Natural killer cell treated with Interleukin-12 subunit alpha and Interleukin-12 subunit beta and Interleukin-15 and Interleukin-18, amount 100 ng/mL, for 72 hours (primary cell): Measurements from ENCODE around the gene LIN7A. TPM values are rescaled to one million over a fixed set of nuclear protein-coding genes. Genes with fewer than 3 reads are reported as not detected.

Experiments used
- ATAC-seq, 2 donors: fragments of 150-1000 bp; cut with Tn5 transposase in 1 of 2; sonication (Bioruptor Pico), chemical (Tn5 transposase) in 1 of 2; 2 replicates each; pipeline ENCODE4 v1.10.0; 2021
- DNase-seq: peaks from one replicate; pipeline ENCODE4 v3.0.0; 2022; ENCODE audit warnings: low spot score
- H3K27ac Mint-ChIP-seq, 2 donors: 1 replicate in 1 of 2; 2 replicates in 1 of 2; pipeline ENCODE4 v1.8.0; 2022; ENCODE audit warnings: mixed read lengths in 2 of 2, mild to moderate bottlenecking in 1 of 2, moderate library complexity in 1 of 2
- H3K27me3 Mint-ChIP-seq, 2 donors: 1 replicate in 1 of 2; 2 replicates in 1 of 2; pipeline ENCODE4 v1.8.0; 2022; ENCODE audit warnings: mixed read lengths in 2 of 2
- H3K36me3 Mint-ChIP-seq: one replicate; pipeline ENCODE4 v1.8.0; 2022; ENCODE audit warnings: mixed read lengths
- H3K4me1 Mint-ChIP-seq, 2 donors: 1 replicate in 1 of 2; 2 replicates in 1 of 2; pipeline ENCODE4 v1.8.0; 2022; ENCODE audit warnings: low read depth in 2 of 2, mixed read lengths in 2 of 2, mild to moderate bottlenecking in 1 of 2
- H3K4me3 Mint-ChIP-seq: one replicate; pipeline ENCODE4 v1.8.0; 2022; ENCODE audit warnings: mixed read lengths
- H3K9me3 Mint-ChIP-seq: 2 replicates; pipeline ENCODE4 v1.8.0; 2022; ENCODE audit warnings: mixed read lengths
- total RNA-seq, 2 donors: library from RNA; stranded (reverse); gene quantifications; one replicate each; pipeline ENCODE4 v1.2.3, GENCODE V29; 2022

Gene LIN7A
- total RNA-seq, 2 donors from 2014 or later = 0.75 TPM; not detected in 1

- ATAC-seq = no peak
- Mint-ChIP-seq H3K9me3 (peaks cover 6% of the 10 kb centered on the region), H3K27me3 (no peaks in the 10 kb centered on the region), H3K4me1 (no peaks in the 10 kb centered on the region), H3K27ac (no peak overlapping the region), H3K36me3 (no peaks in the 10 kb centered on the region), H3K4me3 (no peak overlapping the region)
- no peak for DNase-seq
These were observed 170.8 kb downstream of the LIN7A start for GRCh38 chr12:80766897-80767296.

DNA sequence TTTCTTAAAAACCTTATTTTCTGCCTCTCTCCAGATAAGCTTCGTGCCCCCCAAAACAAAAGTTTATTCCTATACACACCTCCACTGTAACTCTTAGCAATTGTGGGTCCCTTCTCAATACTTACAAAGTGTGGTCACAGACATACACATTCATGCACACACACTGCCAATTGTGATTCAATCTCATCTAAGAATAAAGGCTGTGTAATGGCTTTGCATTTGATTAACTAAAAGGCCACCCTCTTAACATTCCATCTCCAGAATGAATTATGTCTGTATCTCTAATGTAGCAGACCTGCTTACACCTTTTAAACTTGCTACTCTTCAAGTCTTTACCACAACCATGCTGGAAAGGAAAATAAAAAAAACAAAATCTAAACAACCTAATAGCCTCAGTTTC is 171.5 kb downstream of the LIN7A start:
- Mint-ChIP-seq H3K36me3 (no peaks in the 10 kb centered on the region), H3K9me3 (peaks cover 3% of the 10 kb centered on the region), H3K27ac (no peak overlapping the region), H3K27me3 (no peaks in the 10 kb centered on the region), H3K4me3 (no peak overlapping the region), H3K4me1 (no peaks in the 10 kb centered on the region)
- ATAC-seq = no peak
- no peak for DNase-seq

DNA sequence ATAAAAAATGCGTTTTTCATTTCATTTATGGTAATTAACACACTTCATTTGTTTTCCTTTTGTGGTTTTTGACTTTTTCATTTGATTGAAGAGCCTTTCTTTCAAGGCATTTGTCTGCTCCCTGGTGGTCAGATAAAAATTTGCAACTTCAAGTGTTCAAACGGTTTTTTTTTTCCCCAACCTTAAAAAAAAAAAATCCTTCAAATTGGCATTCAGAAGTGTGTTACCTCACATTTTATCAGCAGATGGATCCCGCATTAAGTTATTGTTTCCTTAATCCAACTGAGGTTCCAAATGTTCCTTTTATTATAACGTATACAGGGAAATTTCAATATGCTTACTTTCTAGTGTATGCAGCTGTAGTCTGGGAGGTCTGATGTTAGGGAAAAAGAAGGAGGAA is 173.9 kb downstream of the LIN7A start:
- no peak overlapping the region for H3K4me3 Mint-ChIP-seq
- no peak overlapping the region for H3K27ac Mint-ChIP-seq
- no peaks in the 10 kb centered on the region for H3K4me1 Mint-ChIP-seq
- H3K9me3 Mint-ChIP-seq = no peaks in the 10 kb centered on the region
- DNase-seq = no peak
- no peak for ATAC-seq
- no peaks in the 10 kb centered on the region for H3K36me3 Mint-ChIP-seq
- no peaks in the 10 kb centered on the region for H3K27me3 Mint-ChIP-seq

DNA sequence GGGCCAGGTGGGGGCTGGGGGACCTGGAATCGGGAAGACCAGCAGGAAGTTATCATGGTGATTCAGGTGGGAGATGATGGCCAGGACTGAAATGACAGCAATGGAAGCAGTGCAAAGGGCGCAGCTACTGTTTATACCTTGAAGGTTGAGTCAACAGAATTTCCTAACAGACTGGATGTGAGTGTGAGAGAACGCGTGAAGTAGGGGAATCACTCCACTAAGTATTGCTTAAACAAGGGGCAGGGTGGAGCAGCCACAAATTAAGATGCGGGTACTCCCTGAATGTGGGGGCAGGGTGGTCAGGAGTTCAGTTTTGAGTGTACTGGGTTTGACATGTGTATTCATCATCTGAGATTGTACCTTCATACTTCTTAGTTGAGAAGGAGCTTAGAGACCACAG is 175.9 kb downstream of the LIN7A start:
- ATAC-seq = no peak
- no peak overlapping the region for H3K4me3 Mint-ChIP-seq
- no peaks in the 10 kb centered on the region for H3K36me3 Mint-ChIP-seq
- H3K9me3 Mint-ChIP-seq = peaks cover 3% of the 10 kb centered on the region
- DNase-seq = no peak
- no peak overlapping the region for H3K27ac Mint-ChIP-seq
- no peaks in the 10 kb centered on the region for H3K27me3 Mint-ChIP-seq
- no peaks in the 10 kb centered on the region for H3K4me1 Mint-ChIP-seq

DNA sequence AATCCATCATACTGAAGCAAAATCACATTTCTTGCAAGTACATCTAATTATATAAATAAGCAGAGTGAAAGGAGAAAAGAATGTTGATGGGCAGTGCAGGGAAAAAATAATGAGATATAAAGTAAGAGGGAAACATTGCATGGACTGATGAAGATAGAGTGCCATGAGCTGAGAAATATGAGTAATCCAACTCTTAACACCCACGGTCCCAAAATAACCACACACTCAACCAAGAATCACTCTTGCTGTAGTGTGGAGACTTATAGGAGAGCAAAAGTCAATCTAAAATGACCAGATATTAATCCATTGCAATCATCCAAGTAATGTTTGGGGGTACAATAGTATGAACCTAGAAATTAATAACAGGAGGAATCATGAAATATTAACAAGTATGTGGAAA is 180.9 kb downstream of the LIN7A start:
- Mint-ChIP-seq H3K36me3 (no peaks in the 10 kb centered on the region), H3K27me3 (no peaks in the 10 kb centered on the region), H3K4me1 (no peaks in the 10 kb centered on the region), H3K9me3 (peaks cover 8% of the 10 kb centered on the region), H3K27ac (no peak overlapping the region), H3K4me3 (no peak overlapping the region)
- ATAC-seq (no peak), DNase-seq (no peak)

DNA sequence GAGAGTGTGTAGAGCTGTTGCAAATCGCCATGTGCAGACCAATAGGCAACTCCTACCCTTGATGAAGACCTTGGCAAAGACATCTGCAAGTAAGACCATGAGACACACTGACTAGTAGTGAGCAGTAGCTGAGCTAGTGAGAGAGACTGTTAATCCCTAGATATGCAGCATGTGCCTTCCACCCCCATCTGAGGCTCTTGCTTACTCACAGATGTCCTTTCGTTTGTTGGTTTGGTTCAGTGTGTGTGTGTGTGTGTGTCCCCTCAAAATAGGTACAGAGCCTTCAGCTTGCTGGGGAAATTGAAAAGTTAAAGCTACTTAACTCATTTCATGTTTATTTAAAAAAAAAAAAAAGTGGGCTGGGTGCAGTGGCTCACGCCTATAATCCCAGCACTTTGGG is 183.5 kb downstream of the LIN7A start:
- H3K27me3 Mint-ChIP-seq = no peaks in the 10 kb centered on the region
- H3K36me3 Mint-ChIP-seq = no peaks in the 10 kb centered on the region
- ATAC-seq (no peak), DNase-seq (no peak)
- H3K4me3 Mint-ChIP-seq = no peak overlapping the region
- H3K9me3 Mint-ChIP-seq = peaks cover 11% of the 10 kb centered on the region
- no peaks in the 10 kb centered on the region for H3K4me1 Mint-ChIP-seq
- no peak overlapping the region for H3K27ac Mint-ChIP-seq

DNA sequence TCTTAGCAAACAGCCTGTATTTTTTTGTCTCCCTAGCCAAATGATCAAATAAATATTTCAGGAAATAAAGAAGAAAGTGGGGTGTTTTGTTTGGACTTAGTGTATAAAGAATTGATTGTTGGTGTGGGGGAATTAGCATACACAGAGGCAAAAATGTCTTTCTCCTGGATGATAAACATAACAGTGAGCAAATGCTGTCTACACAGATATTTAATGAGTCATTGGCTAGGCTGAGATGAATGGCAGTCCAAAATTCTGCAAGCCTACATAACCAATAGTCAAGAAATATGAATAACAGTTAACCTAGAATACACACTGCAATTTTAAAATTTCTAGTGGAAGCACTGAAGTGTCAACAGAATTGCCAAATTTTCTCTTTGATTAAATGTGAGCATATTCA is 185.3 kb downstream of the LIN7A start:
- Mint-ChIP-seq H3K4me1 (no peaks in the 10 kb centered on the region), H3K4me3 (no peak overlapping the region), H3K36me3 (no peaks in the 10 kb centered on the region), H3K27me3 (no peaks in the 10 kb centered on the region), H3K27ac (no peak overlapping the region), H3K9me3 (peaks cover 9% of the 10 kb centered on the region)
- DNase-seq (no peak), ATAC-seq (no peak)

DNA sequence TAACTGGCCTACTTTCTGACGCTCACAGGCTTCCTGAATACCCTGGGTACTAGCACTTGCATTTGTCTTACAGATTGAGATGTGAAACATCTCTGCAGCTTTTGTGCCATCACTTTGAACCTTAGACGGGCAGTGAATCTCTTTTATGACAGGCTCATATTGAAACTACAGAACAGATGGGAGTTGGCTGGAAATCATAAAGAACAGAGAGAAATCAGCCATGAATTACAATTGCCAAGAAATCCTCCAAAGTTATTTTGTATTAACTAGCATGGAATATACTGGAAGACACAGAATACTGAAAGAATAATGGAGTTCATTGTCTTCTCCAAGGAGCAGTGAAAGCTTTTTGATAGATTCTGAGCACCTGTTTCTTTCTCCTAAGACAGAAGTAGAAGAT is 188.3 kb downstream of the LIN7A start:
- ATAC-seq = no peak
- H3K36me3 Mint-ChIP-seq = no peaks in the 10 kb centered on the region
- H3K27ac Mint-ChIP-seq = no peak overlapping the region
- no peaks in the 10 kb centered on the region for H3K27me3 Mint-ChIP-seq
- H3K4me3 Mint-ChIP-seq = no peak overlapping the region
- no peaks in the 10 kb centered on the region for H3K4me1 Mint-ChIP-seq
- H3K9me3 Mint-ChIP-seq = peaks cover 3% of the 10 kb centered on the region
- DNase-seq = no peak

DNA sequence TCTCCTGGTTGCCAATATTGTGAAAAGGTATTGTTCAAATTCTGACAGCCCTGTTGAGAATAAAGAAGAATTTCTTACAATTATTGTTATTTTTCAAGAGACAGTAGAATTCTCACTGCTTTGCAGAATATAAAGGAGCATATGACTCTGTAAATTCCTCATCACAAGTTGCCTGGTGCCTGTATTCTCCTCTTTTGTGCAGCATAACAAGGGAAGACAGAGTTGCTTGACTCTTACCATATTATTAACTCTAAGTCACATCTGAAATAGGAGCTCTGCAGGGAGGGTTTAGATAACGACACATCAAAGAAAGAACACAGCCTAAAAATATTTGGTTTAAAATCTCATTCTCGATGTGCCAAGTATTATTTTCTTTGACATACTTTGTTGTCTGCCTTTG is 189.9 kb downstream of the LIN7A start:
- no peak overlapping the region for H3K27ac Mint-ChIP-seq
- H3K9me3 Mint-ChIP-seq = peaks cover 10% of the 10 kb centered on the region
- H3K4me1 Mint-ChIP-seq = no peaks in the 10 kb centered on the region
- H3K27me3 Mint-ChIP-seq = no peaks in the 10 kb centered on the region
- no peak for DNase-seq
- no peak for ATAC-seq
- H3K36me3 Mint-ChIP-seq = no peaks in the 10 kb centered on the region
- H3K4me3 Mint-ChIP-seq = no peak overlapping the region

DNA sequence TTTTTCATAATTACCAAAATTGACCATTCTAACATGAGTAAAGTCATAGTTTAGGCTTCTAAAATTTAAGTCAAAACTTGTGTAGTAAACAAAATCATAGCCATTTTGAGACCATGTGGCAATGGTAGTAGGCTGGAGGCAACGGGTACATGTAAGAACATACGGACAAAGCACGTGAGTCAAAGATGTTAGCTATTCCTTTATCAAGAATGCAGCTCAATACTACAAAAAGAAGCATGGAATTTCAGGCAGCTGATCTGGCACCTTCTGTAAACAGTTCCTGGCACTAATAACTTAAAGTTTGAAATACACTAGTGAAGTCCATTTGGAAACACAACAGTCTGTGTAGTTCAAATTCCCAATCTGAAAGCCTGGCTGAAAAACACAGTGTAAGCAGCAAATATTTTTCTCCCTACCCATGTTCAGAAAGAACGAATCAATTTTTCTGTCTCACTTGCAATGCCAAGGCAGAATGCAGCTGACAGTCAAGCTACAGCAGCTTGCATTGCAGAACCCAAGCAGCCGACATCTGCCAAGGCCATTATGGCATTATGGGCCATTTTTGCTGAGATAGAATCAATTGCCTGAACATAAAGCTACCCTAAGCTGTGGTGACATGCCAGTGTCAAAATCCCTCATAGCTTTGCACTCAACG is 191.8 kb downstream of the LIN7A start:
- Mint-ChIP-seq H3K36me3 (no peaks in the 10 kb centered on the region), H3K27me3 (no peaks in the 10 kb centered on the region), H3K27ac (no peak overlapping the region), H3K4me3 (no peak overlapping the region), H3K9me3 (peaks cover 7% of the 10 kb centered on the region), H3K4me1 (no peaks in the 10 kb centered on the region)
- no peak for DNase-seq
- no peak for ATAC-seq

Other genes with a start within 250 kb of the LIN7A start
- gene MYF6, start 230.3 kb downstream of the LIN7A start, total RNA-seq = not detected
- not detected for gene MYF5, start 221.0 kb downstream of the LIN7A start, total RNA-seq
- not detected for gene ACSS3, start 140.1 kb upstream of the LIN7A start, total RNA-seq